ENCODE data around the gene MKNK1.

Gene MKNK1

GRCh38 chr1:46616277-46617107, 12.4 kb upstream of the MKNK1 start, which contains the start of gene MOB3C:
MOB3C (minus strand) TSS chr1:46616811; CDS start chr1:46613321, 3,490 bp downstream.
- H3K27ac ChIP-seq (ENCODE audit: poor library complexity, severe bottlenecking), result peak within 1 kb of the TSS; percentile 83

GRCh38 chr1:46615735-46616134, 11.7 kb upstream of the MKNK1 start:
- H3K9me3 ChIP-seq (ENCODE audit: severe bottlenecking), result no peaks in the 10 kb centered on the region
- DNase-seq (ENCODE audit: low spot score) (no peak), ATAC-seq (ENCODE audit: low read depth) (no peak)
- peak overlapping the region; percentile 83 for H3K27ac ChIP-seq (ENCODE audit: poor library complexity, severe bottlenecking)
- peaks cover 43% of the 10 kb centered on the region for H3K4me1 ChIP-seq (ENCODE audit: insufficient read depth, poor library complexity, severe bottlenecking)
- TF ChIP-seq, protein P1, sequence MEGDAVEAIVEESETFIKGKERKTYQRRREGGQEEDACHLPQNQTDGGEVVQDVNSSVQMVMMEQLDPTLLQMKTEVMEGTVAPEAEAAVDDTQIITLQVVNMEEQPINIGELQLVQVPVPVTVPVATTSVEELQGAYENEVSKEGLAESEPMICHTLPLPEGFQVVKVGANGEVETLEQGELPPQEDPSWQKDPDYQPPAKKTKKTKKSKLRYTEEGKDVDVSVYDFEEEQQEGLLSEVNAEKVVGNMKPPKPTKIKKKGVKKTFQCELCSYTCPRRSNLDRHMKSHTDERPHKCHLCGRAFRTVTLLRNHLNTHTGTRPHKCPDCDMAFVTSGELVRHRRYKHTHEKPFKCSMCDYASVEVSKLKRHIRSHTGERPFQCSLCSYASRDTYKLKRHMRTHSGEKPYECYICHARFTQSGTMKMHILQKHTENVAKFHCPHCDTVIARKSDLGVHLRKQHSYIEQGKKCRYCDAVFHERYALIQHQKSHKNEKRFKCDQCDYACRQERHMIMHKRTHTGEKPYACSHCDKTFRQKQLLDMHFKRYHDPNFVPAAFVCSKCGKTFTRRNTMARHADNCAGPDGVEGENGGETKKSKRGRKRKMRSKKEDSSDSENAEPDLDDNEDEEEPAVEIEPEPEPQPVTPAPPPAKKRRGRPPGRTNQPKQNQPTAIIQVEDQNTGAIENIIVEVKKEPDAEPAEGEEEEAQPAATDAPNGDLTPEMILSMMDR (IDR thresholded peaks at IDR 0.05; ENCODE audit: poor library complexity, severe bottlenecking), result no peak
- H3K36me3 ChIP-seq (ENCODE audit: low read depth), result peaks cover 13% of the 10 kb centered on the region
- peak overlapping the region; percentile 88 for H3K4me3 ChIP-seq (ENCODE audit: severe bottlenecking)
- no peaks in the 10 kb centered on the region for H3K27me3 ChIP-seq (ENCODE audit: insufficient read depth, poor library complexity, severe bottlenecking)

More at GRCh38 chr1:46616277-46617107, 12.4 kb upstream of the MKNK1 start, which contains the start of gene MOB3C:
- Histone ChIP-seq H3K36me3 (ENCODE audit: low read depth) (peaks cover 5% of the 10 kb centered on the region), H3K9me3 (ENCODE audit: severe bottlenecking) (no peaks in the 10 kb centered on the region), H3K4me1 (ENCODE audit: insufficient read depth, poor library complexity, severe bottlenecking) (peaks cover 36% of the 10 kb centered on the region), H3K27me3 (ENCODE audit: insufficient read depth, poor library complexity, severe bottlenecking) (no peaks in the 10 kb centered on the region), H3K4me3 (ENCODE audit: severe bottlenecking) (peak within 1 kb of the TSS; percentile 88)
- DNase-seq (ENCODE audit: low spot score), result no peak
- ATAC-seq (ENCODE audit: low read depth), result peak; percentile 60
- TF ChIP-seq, protein P1 (IDR thresholded peaks at IDR 0.05; ENCODE audit: poor library complexity, severe bottlenecking), result no peak

GRCh38 chr1:46615088-46615487, 11.0 kb upstream of the MKNK1 start:
- ATAC-seq (ENCODE audit: low read depth) (no peak), DNase-seq (ENCODE audit: low spot score) (no peak)
- Histone ChIP-seq H3K4me1 (ENCODE audit: insufficient read depth, poor library complexity, severe bottlenecking) (peaks cover 47% of the 10 kb centered on the region), H3K27me3 (ENCODE audit: insufficient read depth, poor library complexity, severe bottlenecking) (no peaks in the 10 kb centered on the region), H3K27ac (ENCODE audit: poor library complexity, severe bottlenecking) (peak overlapping the region; percentile 83), H3K4me3 (ENCODE audit: severe bottlenecking) (no peak overlapping the region), H3K9me3 (ENCODE audit: severe bottlenecking) (no peaks in the 10 kb centered on the region), H3K36me3 (ENCODE audit: low read depth) (peaks cover 15% of the 10 kb centered on the region)
- TF ChIP-seq, protein P1 (IDR thresholded peaks at IDR 0.05; ENCODE audit: poor library complexity, severe bottlenecking), result no peak

DNA sequence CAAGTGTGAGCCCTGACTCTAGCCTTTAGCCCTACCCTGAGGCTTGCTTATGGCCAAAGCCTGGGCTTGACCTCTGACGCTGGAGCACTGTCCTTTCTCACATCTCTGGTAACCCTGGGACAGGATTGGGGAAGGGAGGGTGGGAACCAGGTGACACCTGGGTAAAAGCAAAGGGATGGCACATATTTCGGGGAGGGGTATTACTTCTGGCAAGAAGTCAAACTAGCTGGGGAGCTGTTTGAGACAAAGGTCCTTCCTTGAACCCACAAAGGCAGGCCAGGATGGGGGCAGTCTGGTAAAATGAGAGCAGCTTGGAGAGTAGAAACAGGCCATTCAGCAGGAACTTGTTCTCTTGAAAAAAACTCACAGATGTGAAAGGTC, 10.5 kb upstream of the MKNK1 start:
- Histone ChIP-seq H3K27me3 (ENCODE audit: insufficient read depth, poor library complexity, severe bottlenecking) (no peaks in the 10 kb centered on the region), H3K36me3 (ENCODE audit: low read depth) (peaks cover 19% of the 10 kb centered on the region), H3K4me1 (ENCODE audit: insufficient read depth, poor library complexity, severe bottlenecking) (peaks cover 47% of the 10 kb centered on the region), H3K4me3 (ENCODE audit: severe bottlenecking) (no peak overlapping the region), H3K9me3 (ENCODE audit: severe bottlenecking) (no peaks in the 10 kb centered on the region), H3K27ac (ENCODE audit: poor library complexity, severe bottlenecking) (peak overlapping the region; percentile 83)
- ATAC-seq (ENCODE audit: low read depth) (no peak), DNase-seq (ENCODE audit: low spot score) (no peak)
- TF ChIP-seq, protein P1 (IDR thresholded peaks at IDR 0.05; ENCODE audit: poor library complexity, severe bottlenecking), result no peak

Measured in RWPE2 (cell line).